Keratinocyte (primary cell): Measurements from ENCODE around the gene SCARB1.

Experiments
- CTCF ChIP-seq, 3 experiments: IDR thresholded peaks in 1 of 3; conservative IDR thresholded peaks in 1 of 3; optimal IDR thresholded peaks in 1 of 3; 2 replicates in 2 of 3; 3 replicates in 1 of 3; pipeline versions ENCODE3 to v1.5.1; 2011; ENCODE audit warnings: low read length in 3 of 3, mild to moderate bottlenecking in 3 of 3, moderate library complexity in 2 of 3, control low read depth in 1 of 3, inconsistent platforms in 1 of 3; ENCODE audit not compliant: insufficient read depth in 2 of 3; ENCODE audit errors: extremely low read depth in 1 of 3
- EZH2 ChIP-seq: IDR thresholded peaks from one replicate; pipeline ENCODE4 v1.6.1; 2012; ENCODE audit warnings: inconsistent platforms, mild to moderate bottlenecking, low read length, moderate library complexity

GRCh38 chr12:124805050-124805449 lies 58.6 kb downstream of the SCARB1 start:
- TF ChIP-seq CTCF (optimal IDR thresholded peaks at IDR 0.05 in 1 of 3, IDR thresholded peaks at IDR 0.05 in 1 of 3, conservative IDR thresholded peaks at IDR 0.05 in 1 of 3; ENCODE audit: extremely low read depth in 1 of 3, insufficient read depth in 2 of 3, low read length in 3 of 3) (no peak), EZH2 (no peak)
